T47D (cell line): ENCODE results near the gene CPEB1.

ENCODE experiments used
- DNase-seq, 2 experiments: peaks; one replicate each; pipeline versions ENCODE4 v3.0.0 to v3.0.0-alpha.2; 2011 to 2012; ENCODE audit warnings: low read depth in 1 of 2, low spot score in 1 of 2
- JUND ChIP-seq: IDR thresholded peaks from 2 replicates; pipeline ENCODE4 v1.6.1; 2012; ENCODE audit warnings: low read depth
- in situ Hi-C: cut with HindIII; loops from 2 replicates; pipeline ENCODE4 v1.10.0; 2016; ENCODE audit warnings: low sequenced_read_pairs, low pct_unique_long_range_greater_than_20kb

CPEB1 gene

DNA sequence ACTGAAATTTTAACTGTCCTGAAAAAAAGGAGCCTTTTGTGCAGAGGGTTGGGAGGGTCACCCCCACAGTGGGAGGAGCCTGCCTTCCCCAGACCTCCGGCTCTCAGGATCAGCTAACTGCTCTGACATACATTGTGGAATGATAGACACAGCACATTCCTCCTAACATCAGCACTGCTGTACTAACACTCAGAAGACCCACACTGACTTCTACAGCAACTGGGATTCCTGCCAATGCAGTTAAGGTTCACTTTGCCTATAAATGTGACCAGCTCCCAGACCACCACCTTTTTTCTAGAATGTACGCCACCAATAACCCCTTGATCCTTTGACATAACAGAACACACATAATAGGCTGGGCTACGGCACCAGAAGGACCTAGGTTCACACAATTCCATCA lies 3.2 kb downstream of the CPEB1 start:
- DNase-seq, result no peak
- in situ Hi-C loops, result no loop called here
- no peak for TF ChIP-seq JUND

DNA sequence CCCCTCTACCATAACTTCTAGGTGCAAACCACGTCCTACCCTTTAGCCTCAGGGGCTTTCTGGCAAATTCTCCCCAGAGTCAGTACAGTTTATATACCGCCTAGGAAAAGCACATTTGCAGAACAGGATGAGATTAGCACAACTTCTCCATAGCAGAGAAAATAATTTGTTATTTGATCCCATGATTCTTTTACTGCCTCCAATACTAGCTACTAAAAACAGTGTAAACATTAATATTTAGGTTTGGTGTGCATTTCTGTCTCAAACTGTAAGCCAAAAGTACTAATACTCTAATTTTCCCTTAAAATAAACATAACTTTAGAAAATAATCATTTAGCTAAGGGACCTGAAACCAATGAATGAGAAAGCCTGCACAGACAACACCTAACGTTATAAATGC lies 4.5 kb downstream of the CPEB1 start:
- in situ Hi-C loops, result no loop called here
- no peak for TF ChIP-seq JUND

DNA sequence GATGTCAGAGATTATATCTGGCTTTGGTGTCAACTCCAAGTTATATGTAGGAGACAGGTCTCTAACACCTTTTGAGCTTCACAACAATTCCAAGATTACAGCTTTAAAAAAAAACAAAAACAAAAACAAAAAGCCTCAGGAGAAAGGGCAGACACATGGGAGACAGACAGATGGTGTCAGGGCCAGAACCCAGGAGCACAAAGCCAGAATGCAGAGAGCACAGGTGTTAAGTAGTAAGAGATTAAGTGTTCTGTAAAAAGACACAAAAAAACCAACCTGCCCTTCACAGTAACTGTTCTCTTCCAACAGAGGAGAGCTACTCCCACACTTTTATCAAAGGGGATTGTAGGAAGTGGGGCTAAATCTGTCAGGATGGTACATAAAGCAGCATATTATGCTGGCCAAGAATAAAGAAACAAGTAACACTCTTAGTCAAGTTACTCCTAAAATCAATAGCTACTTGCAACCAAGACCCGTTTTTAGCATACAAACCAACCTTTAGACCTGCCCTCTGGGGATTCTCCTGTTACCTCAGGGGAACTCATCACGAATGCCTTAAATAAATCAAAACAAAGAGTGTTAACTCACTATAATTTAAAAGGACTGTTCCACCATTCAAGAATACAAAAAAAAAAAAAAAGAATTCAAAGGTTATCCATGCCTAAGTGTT lies 5.9 kb downstream of the CPEB1 start:
- in situ Hi-C loops, result no loop called here
- DNase-seq, result no peak

More for the DNA sequence above, 4.5 kb downstream of the CPEB1 start:
- no peak for DNase-seq

DNA sequence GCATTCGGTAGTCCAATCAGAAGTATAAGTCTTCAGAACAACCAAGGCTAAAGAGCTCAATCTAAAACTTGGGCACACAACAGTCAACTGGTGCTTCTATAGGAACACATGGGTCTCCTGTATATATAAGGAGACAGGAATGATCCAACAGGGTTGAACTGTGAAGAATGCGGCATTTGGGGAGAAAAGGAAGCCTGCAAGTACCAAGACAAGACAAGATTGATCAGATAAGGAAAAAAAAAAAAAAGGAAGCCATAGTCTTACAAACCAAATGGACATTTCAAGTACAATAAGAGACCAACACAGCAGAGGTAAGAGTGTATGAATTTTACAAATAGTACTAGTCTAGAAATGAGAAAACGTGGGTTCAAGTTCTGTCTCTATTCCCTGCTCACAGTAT lies 6.5 kb downstream of the CPEB1 start:
- in situ Hi-C loops, result no loop called here
- no peak for TF ChIP-seq JUND
- DNase-seq, result no peak

More for the DNA sequence above, 5.9 kb downstream of the CPEB1 start:
- TF ChIP-seq JUND, result no peak

DNA sequence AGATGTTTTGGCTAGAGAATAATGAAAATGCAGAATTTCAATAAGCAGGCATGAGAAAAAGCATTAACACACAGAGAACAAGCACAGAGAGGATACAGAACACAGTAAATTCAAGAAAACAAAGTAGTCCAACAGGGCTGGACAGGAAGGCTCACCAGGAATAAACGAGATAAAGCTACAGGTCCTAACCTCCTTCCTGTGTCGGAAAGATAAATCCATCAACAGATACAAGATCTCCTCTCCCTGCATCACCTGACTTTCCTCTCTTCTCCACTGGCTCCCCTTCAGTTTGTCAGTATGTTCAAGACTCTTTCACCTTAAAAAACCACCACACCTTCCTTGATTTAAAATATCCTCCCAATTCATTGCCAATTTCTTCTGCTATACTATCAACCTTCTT lies 11.4 kb downstream of the CPEB1 start:
- in situ Hi-C loops, result no loop called here
- DNase-seq, result no peak
- no peak for TF ChIP-seq JUND

DNA sequence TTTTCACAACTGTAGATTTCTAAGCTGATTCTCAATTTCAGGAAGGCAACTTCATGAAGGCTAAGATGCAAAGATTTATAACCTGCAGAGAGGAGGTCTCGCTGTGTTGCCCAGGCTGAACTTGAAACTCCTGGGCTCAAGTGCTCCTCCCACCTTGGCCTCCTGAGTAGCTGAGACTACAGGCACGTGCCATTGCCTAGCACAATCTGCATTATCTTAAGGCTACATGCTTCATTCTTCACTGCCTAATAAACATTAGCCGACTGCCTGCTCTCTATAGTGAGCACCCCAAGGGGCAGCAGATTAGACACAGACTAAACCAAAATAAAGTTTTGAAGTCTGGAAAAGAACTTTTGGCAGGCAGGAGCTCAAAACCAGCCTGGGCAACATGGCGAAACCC lies 17.1 kb downstream of the CPEB1 start:
- DNase-seq, result no peak
- in situ Hi-C loops, result no loop called here
- no peak for TF ChIP-seq JUND

DNA sequence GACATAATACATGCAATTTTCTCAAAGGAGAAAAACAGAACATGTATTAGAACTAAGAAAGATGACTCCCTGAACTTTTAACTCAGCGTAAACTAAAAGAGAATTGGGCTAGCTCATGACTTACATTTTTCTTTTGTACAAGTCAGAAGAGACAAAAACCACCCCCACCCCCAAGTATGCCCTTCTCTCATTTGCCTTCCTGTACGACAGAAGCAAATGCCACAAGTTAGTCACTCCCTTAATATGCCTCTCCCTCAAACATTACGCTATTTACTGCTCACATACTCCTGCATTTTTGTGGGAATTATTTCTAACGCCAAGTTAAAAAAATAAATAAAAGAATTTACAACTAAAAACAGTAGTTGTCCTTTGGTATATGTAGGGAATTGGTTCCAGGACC lies 22.0 kb downstream of the CPEB1 start:
- in situ Hi-C loops, result no loop called here
- TF ChIP-seq JUND, result no peak
- DNase-seq, result no peak

DNA sequence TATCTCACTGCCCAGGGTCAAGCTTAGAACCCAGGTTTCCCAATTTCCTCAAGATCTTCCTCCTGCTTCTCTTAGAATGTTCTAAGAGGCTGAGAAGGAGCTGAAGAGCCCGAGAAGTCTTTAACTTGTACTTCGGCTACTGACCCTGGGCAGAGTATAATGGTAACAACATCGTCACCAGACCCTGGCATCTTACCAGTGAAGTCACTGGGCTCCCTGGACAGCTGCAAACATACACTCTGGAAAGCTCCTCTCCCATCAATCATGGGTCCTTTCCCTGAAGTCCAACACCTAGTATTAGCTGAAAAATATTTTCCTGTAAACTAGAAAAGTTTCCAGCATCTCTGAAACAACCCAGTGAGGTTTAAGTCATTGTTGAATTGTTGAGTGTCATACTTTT lies 22.7 kb downstream of the CPEB1 start:
- no peak for TF ChIP-seq JUND
- in situ Hi-C loops, result no loop called here
- DNase-seq, result no peak

DNA sequence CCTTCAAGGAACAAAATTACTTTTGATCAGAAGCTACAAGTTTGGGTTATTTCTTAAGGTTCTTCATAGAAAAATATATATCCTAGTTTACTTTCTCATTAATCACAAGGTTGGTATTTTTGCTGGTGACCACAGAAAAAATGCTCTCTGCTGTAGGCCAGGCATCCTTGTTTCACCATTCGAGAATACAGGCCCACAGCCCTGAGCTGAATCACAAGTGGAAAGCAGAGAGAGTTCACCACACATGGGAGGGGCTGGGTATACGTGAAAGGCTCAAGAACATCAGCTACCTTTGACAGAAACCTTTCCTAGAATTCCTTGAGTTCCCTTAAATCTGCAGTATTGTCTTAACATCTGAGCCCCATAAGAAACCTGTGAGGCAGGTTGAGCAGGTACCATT lies 23.2 kb downstream of the CPEB1 start:
- in situ Hi-C loops, result no loop called here
- DNase-seq, result peak in 1 of 2 experiments; percentile 46
- no peak for TF ChIP-seq JUND

DNA sequence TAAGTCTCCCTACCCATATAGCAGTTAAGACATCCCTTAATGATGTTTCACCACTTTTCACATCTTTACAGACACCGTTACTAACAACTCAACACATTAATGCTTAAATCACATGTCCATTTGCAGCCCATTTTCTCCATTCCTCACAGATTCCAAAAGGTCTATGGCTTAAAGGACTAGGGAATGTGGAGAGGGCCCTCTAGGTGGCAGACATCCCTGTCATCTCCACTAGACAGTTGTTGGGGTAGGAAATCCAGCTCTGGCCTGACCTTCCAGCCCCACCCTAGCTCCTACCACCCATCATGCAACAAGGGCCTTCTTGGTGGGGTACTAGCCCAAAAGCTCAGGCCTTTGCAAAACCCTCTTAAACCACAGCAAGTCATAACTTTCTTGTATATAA lies 25.2 kb downstream of the CPEB1 start:
- no peak for TF ChIP-seq JUND
- peak in 1 of 2 experiments; percentile 16 for DNase-seq
- in situ Hi-C loops, result no loop called here

DNA sequence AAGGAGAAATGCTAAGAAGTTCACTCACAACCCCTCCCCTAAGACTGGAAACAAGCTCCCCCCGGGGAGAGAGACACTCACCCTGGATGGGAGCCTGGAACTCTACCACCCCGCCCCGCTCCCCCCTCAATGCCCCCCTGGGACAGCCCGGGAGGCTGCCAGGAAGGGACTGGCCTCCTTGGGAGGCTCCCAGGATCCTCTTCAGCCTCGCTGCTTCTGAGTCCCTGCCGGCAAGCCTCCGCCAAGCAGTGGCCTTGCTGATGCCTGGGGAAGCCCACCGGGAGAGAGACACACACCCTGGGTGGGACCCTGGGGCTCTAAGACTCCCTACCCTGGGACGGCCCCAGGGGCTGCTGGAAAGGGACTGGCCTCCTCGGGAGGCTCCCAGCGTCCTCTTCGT lies 33.4 kb downstream of the CPEB1 start:
- no peak for TF ChIP-seq JUND
- in situ Hi-C loops, result no loop called here
- no peak for DNase-seq

DNA sequence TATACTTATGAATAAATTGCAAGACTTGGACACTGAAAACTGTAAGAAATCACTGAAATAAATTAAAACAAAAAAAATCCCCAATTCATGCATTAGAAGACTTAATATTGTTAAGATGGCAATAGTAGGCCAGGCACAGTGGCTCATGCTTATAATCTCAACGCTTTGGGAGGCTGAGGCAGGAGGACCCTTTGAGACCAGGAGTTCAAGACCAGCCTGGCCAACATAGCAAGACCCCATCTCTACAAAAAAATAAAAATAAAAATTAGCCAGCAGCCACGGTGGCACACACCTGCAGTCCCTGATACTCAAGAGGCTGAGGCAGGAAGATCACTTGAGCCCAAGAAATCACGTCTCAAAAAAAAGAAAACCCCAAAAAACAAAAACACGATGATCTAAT lies 35.8 kb downstream of the CPEB1 start:
- in situ Hi-C loops, result no loop called here
- no peak for TF ChIP-seq JUND
- no peak for DNase-seq

DNA sequence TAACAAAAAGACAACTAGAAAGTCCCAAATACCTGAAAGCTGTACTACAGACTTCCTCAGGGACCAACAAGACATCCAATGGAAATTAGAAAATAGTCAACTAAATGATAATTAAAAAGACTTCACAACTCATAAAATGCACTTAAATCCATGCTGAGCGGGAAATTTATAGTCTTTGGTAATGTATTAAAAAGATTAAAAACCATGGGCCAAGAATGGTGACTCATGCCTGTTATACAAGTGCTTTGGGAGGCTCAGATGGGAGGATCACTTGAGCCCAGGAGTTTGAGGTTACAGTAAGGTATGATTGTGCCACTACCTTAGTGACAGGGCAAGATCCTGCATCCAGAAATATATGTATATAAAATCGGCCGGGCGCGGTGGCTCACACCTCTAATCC lies 45.0 kb downstream of the CPEB1 start:
- in situ Hi-C loops, result no loop called here

DNA sequence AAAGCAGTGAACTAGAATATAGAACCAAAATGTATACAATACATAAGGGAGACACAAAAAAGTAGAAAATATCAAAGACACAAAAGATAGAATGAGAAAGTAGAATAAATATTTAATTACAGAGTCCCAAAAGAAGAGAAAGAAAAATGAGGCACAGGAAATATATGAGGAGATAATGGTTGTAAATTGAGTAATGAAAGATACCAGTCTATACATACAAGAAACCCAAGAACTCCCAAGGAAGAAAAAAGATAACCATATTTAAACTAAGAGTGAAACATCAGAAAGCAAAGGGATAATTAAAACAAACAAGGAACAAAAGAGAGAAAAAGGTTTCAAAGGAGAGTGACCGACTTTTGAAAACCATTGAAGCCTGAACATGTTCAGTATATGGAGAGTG lies 47.3 kb downstream of the CPEB1 start:
- DNase-seq, result no peak
- in situ Hi-C loops, result no loop called here
- TF ChIP-seq JUND, result no peak

More for the DNA sequence above, 45.0 kb downstream of the CPEB1 start:
- DNase-seq, result no peak
- no peak for TF ChIP-seq JUND
